ENCODE measurements around the gene PER3. TPM values are rescaled to one million over a fixed set of nuclear protein-coding genes. Genes with fewer than 3 reads are reported as not detected.

PER3 gene
- total and polyA plus RNA-seq, 2 of the 8 experiments (the other 6 are each of a cell fraction or from before 2014, with no cell fraction given) = 8.3 to 9.3 TPM

DNA sequence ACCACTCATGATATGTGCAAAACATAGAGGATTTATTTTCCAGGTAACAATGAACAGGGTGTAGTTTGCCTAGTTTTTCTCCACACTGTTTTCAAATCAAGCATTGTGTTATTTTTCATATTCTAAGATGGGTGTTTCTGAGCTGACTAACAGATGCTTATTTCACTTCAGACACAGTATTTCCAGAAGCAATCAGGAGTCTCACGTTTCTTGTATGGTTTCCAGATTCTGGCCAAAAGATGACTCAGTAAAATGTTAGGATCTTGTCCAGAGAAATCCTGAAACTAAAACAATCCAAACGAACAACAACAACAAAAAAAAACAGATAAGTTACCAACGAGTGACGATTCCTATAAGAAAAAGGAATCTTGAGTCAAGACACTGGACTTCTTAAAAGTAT is 63.5 kb downstream of the PER3 start:
- H3K79me1 ChIP-seq (ENCODE audit: low read depth, low read length) = no peaks in the 10 kb centered on the region
- peaks cover 0 to 4% (median 2%) of the 10 kb centered on the region in 4 experiments; a peak in 1 of 8 replicates for H3K36me3 ChIP-seq (ENCODE audit: control insufficient read depth in 2 of 4, insufficient read depth in 4 of 4, low read length in 3 of 4)
- no peak overlapping the region for H4K91ac ChIP-seq (replicated peaks; ENCODE audit: insufficient read length, low read length)
- no peak overlapping the region for H4K8ac ChIP-seq (ENCODE audit: extremely low read depth, insufficient read depth, low read length)
- H3K18ac ChIP-seq (ENCODE audit: extremely low read depth, low read length) = no peak overlapping the region
- no peak overlapping the region for H2AK5ac ChIP-seq (ENCODE audit: low read depth, low read length)
- H3K4ac ChIP-seq (replicated peaks; ENCODE audit: insufficient read length, low read depth, low read length) = no peak overlapping the region
- H2BK20ac ChIP-seq (ENCODE audit: low read length) = no peak overlapping the region
- peaks cover 0 to 1% (median 0%) of the 10 kb centered on the region in 4 experiments; a peak in 1 of 7 replicates for H3K27me3 ChIP-seq (replicated peaks in 1 of 4; ENCODE audit: control insufficient read depth in 3 of 4, extremely low read depth in 1 of 4, insufficient read depth in 3 of 4, low read length in 3 of 4)
- H3K23me2 ChIP-seq (ENCODE audit: low read depth, low read length) = no peaks in the 10 kb centered on the region
- ChIA-PET POLR2A (ENCODE audit: partially characterized antibody) (no interaction called here), CTCF (ENCODE audit: partially characterized antibody) (interaction anchor here (1.6 kb wide), 1 partner anchor 129 kb away, joined by 3 read pairs; no protein-coding TSS in a partner anchor)
- FAIRE-seq (no peak), DNase-seq (ENCODE audit: low read depth in 1 of 2, low spot score in 2 of 2) (no peak)
- no peak overlapping the region for H2BK120ac ChIP-seq (replicated peaks; ENCODE audit: low read depth, low read length)
- H2BK12ac ChIP-seq (ENCODE audit: low read depth, low read length) = no peak overlapping the region
- H3K23ac ChIP-seq (ENCODE audit: insufficient read length) = no peak overlapping the region
- H3K9me3 ChIP-seq (ENCODE audit: insufficient read depth in 2 of 2, low read depth in 1 of 2, low read length in 1 of 2) = no peaks in the 10 kb centered on the region
- H2BK15ac ChIP-seq (ENCODE audit: low read length) = no peak overlapping the region
- H2BK5ac ChIP-seq (ENCODE audit: low read depth, low read length) = no peak overlapping the region
- H3K14ac ChIP-seq (ENCODE audit: insufficient read length) = no peak overlapping the region
- H3K27ac ChIP-seq (ENCODE audit: low read depth, low read length) = no peak overlapping the region
- H4K20me1 ChIP-seq (replicated peaks in 1 of 2; ENCODE audit: control insufficient read depth in 1 of 2, insufficient read depth in 2 of 2, low read length in 2 of 2) = no peaks in the 10 kb centered on the region
- no peak for TF ChIP-seq BACH1 (IDR thresholded peaks at IDR 0.05; ENCODE audit: low read length)
- TF ChIP-seq NANOG (IDR thresholded peaks at IDR 0.05; ENCODE audit: insufficient read depth, low read depth, low read length, poor library complexity, severe bottlenecking) = no peak
- TF ChIP-seq, protein P1, sequence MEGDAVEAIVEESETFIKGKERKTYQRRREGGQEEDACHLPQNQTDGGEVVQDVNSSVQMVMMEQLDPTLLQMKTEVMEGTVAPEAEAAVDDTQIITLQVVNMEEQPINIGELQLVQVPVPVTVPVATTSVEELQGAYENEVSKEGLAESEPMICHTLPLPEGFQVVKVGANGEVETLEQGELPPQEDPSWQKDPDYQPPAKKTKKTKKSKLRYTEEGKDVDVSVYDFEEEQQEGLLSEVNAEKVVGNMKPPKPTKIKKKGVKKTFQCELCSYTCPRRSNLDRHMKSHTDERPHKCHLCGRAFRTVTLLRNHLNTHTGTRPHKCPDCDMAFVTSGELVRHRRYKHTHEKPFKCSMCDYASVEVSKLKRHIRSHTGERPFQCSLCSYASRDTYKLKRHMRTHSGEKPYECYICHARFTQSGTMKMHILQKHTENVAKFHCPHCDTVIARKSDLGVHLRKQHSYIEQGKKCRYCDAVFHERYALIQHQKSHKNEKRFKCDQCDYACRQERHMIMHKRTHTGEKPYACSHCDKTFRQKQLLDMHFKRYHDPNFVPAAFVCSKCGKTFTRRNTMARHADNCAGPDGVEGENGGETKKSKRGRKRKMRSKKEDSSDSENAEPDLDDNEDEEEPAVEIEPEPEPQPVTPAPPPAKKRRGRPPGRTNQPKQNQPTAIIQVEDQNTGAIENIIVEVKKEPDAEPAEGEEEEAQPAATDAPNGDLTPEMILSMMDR (IDR thresholded peaks at IDR 0.05; ENCODE audit: control extremely low read depth in 1 of 3, insufficient read depth in 1 of 3, low read depth in 1 of 3, low read length in 3 of 3) = no peak
- no peak for TF ChIP-seq SP4 (IDR thresholded peaks at IDR 0.05; ENCODE audit: low read length)
- TF ChIP-seq CEBPB (IDR thresholded peaks at IDR 0.05; ENCODE audit: low read depth, low read length) = no peak
- no peak for TF ChIP-seq SIN3A (conservative IDR thresholded peaks at IDR 0.05 in 1 of 2, IDR thresholded peaks at IDR 0.05 in 1 of 2; ENCODE audit: low read depth in 1 of 2, low read length in 2 of 2)
- TF ChIP-seq SP1 (IDR thresholded peaks at IDR 0.05; ENCODE audit: low read depth, low read length) = no peak
- no peak for TF ChIP-seq RFX5 (IDR thresholded peaks at IDR 0.05; ENCODE audit: borderline replicate concordance, low read depth, low read length)
- TF ChIP-seq ZNF274 (IDR thresholded peaks at IDR 0.05; ENCODE audit: borderline replicate concordance, extremely low read depth, low read length) = no peak
- TF ChIP-seq HDAC6 (IDR thresholded peaks at IDR 0.05; ENCODE audit: low read depth, low read length) = no peak
- H3K4me2 ChIP-seq (ENCODE audit: insufficient read depth in 1 of 2, low read depth in 2 of 2, low read length in 2 of 2) = no peak overlapping the region
- H3K4me1 ChIP-seq (replicated peaks in 1 of 4; ENCODE audit: control insufficient read depth in 3 of 4, insufficient read depth in 4 of 4, low read length in 3 of 4) = no peaks in the 10 kb centered on the region; a peak in 1 of 7 replicates
- H3K56ac ChIP-seq (replicated peaks; ENCODE audit: insufficient read length, low read depth, low read length) = no peak overlapping the region
- H2AFZ ChIP-seq (ENCODE audit: low read length) = no peak overlapping the region
- H3K9ac ChIP-seq (replicated peaks in 1 of 4; ENCODE audit: extremely low read depth in 1 of 4, low read depth in 3 of 4, low read length in 3 of 4) = no peak overlapping the region
- H3K4me3 ChIP-seq (ENCODE audit: extremely low read depth in 1 of 4, insufficient read depth in 2 of 4, low read depth in 3 of 4, low read length in 4 of 4) = no peak overlapping the region
- H3K79me2 ChIP-seq (ENCODE audit: control insufficient read depth in 1 of 2, insufficient read depth in 2 of 2, low read length in 2 of 2) = no peaks in the 10 kb centered on the region
- no peak overlapping the region for H4K5ac ChIP-seq (ENCODE audit: insufficient read length, low read depth, low read length)
- WGBS, 2 experiments (ENCODE audit: extremely low coverage in 1 of 2, insufficient coverage in 1 of 2, insufficient read length in 1 of 2, insufficient replicate concordance in 2 of 2, low coverage in 1 of 2, low lambda C conversion rate in 2 of 2, missing lambda C conversion rate in 1 of 2) = 89% methylated on average over 4 of the region's 4 CpGs; no CpG with 5 or more reads in 1 of the 2 experiments

Measured in H1 (cell line).